Fibroblast of the conjunctiva (primary cell): ENCODE data around the gene CTSL.
"Not testable (repeated sequence)": the region's sequence is repeated elsewhere in the genome, so short reads cannot be mapped to it uniquely, and the experiment has no call there.

Experiments used
- DNase-seq: peaks from one replicate; pipeline ENCODE4 v3.0.0-alpha.2; 2010; ENCODE audit warnings: low read depth

The CTSL gene

GRCh38 chr9:87759980-87760379, 34.1 kb downstream of the CTSL start:
- not testable (repeated sequence) for DNase-seq

GRCh38 chr9:87760529-87760928, 34.6 kb downstream of the CTSL start:
- no peak for DNase-seq

GRCh38 chr9:87763286-87763685, 37.4 kb downstream of the CTSL start:
- no peak for DNase-seq

DNA sequence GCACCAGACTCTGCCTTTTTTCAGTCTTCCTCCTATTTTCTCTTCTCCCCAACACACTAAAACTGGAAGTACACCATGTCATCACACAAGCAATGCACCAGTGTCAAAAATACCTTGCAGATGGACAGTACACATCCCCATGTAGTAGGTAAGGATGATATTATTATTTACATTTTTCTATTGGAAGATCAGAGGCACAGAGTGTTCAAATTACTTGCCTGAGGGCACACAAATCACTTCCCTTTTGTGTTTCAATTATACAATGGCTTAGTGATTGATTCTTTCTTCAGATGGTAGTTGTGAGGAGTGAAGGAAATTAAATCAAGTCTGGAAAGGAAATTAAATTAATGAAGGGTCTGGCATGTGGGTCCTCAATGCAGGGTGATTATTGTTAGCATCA, 39.6 kb downstream of the CTSL start:
- DNase-seq = no peak

DNA sequence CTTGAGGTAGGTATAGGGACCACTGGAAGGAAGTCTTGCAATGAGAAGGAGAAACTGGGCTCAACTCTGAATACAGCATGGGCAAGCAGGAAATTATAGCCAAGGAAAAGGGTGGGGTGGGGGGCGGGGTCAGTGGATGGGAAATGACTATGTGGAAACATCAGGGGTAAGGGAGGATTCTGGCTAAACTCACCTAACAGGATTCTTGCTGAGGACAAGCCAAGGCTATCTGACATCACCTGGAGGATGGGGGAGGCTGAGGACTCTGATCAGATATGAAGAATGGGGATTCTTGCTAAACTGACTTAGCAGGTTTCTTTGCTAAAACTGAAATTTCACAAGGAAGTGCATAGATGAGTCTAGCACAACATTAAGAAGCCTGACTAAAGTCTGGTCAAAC, 40.8 kb downstream of the CTSL start:
- no peak for DNase-seq

- DNase-seq = no peak
Measured at GRCh38 chr9:87770616-87771315, 44.8 kb downstream of the CTSL start.

DNA sequence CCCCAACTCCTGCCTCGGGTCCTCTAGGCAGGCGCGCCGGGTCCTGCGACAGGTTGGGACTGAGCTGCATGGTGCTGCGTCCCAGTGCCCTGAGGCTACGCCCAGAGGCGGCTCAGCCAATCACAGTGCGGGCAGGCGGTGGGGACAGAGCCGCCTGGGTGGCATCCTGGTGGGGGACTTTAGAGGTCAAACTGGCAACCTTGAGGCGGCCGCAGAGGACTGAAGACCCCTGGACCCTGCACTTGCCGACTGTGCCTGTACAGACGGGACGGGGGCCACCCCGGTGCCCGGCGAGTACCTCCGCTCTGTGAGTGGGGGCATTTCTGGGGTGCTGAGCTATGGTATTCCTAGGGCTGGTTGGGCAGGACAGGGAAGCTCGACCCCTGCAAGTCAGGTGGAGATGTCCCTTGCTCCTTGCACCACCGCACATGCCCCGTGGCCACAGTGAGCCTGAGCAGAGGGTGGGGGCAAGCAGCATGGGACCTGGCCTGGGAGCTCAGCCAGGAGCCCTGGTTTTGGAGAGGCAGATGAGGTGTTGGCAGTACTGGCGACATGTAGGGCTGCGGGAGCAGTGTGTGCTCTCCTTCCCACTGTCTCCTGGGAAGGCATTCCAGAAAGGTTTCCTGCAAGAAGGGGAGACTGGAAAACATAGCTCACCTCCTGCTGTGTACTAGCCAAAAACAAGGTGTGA, 45.5 kb downstream of the CTSL start:
- DNase-seq = no peak

- DNase-seq = no peak
Measured at GRCh38 chr9:87776481-87777379, 50.8 kb downstream of the CTSL start.

- no peak for DNase-seq
Measured at GRCh38 chr9:87778996-87779395, 53.1 kb downstream of the CTSL start.
